ENCODE measurements around the gene TTLL10. TPM values are rescaled to one million over a fixed set of nuclear protein-coding genes. Genes with fewer than 3 reads are reported as not detected.

TTLL10 gene
- total RNA-seq, 3 donors from 2014 or later, result not detected

DNA sequence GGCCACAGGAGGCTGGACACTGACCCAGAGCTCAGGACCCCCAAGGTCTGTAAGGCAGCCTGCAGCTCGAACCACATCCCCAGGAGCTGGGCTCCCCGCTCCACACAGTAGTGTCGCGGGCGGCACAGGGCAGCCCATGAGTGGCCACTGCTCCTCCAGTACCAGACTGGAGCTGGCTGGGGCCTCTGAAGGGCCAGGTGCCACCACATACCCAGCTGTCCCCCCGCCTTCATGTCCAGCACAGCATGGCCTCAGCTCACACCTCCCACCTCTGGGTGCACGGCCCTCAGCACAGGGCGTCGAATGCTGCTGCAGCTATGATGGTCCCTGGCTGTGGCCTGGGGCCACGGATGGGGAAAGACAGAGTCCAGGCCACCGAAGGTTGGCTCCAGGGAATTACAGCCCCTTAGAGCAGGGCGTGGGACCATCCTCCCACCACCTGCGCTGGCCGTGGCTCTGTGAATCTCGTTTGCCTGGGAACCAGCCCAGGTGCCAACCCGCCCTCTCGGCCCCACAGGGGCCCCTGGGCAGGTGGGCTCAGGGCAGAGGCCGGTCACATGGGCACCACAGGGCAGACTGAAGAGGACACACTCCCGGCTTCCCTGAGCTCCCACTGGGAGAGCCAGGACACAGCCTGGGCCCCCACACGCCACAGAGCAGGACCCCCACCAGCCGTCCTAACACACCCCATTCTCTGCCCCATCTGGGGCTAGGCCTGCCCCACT lies 42.4 kb downstream of the TTLL10 start:
- DNase-seq, result no peak
- Mint-ChIP-seq H3K9me3 (no peaks in the 10 kb centered on the region), H3K36me3 (ENCODE audit: insufficient read depth) (peaks cover 26% of the 10 kb centered on the region), H3K4me1 (ENCODE audit: low read depth) (peaks cover 52% of the 10 kb centered on the region), H3K27me3 (ENCODE audit: low read depth) (no peaks in the 10 kb centered on the region), H3K4me3 (peak overlapping the region; percentile 82)
- ATAC-seq, result no peak

DNA sequence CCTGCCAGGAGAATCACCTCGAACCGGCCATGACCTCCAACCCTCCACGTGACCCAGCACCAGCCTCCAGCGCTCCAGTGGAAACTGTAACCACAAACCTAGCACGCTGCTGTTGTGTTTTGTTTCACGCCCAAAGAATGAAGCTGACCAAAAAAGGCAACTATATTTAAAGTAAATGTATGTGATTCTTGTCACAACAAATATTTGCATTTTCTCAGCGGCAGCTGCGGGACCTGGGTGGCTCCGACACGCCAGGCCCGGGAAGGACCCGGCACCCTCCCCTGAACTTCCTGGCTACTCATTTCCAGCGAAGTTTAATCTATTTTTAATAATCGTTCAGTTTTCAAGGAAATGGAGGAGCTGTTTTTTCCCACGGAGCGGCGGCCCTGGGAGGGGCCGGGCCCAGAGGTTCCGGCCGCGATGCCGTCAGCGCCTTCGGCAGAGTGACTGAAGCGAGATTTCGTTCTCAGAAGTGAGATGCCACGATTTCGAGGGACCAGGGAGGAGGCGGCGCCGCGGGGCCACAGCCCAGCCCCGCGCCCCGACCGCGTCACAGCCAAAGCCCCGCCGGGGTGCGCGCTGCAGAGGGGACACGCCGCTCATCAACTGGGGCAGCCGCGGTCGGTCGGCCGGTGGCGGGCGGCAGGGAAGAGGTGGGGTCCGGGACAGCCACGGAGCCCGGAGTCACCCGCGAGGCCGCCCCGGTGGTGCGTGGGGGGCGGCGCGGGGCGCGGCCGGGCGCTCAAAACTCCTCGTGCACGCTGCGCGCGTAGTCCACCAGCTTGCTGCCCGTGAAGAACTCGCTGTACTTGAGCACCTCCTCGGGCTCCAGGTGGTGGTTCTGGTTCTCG lies 43.3 kb downstream of the TTLL10 start:
- no peaks in the 10 kb centered on the region for H3K27me3 Mint-ChIP-seq (ENCODE audit: low read depth)
- DNase-seq (peak; percentile 50), ATAC-seq (peak in 1 of 2 donors; percentile 14)
- peaks cover 26% of the 10 kb centered on the region for H3K36me3 Mint-ChIP-seq (ENCODE audit: insufficient read depth)
- peaks cover 51% of the 10 kb centered on the region for H3K4me1 Mint-ChIP-seq (ENCODE audit: low read depth)
- no peaks in the 10 kb centered on the region for H3K9me3 Mint-ChIP-seq
- peak overlapping the region; percentile 82 for H3K4me3 Mint-ChIP-seq

DNA sequence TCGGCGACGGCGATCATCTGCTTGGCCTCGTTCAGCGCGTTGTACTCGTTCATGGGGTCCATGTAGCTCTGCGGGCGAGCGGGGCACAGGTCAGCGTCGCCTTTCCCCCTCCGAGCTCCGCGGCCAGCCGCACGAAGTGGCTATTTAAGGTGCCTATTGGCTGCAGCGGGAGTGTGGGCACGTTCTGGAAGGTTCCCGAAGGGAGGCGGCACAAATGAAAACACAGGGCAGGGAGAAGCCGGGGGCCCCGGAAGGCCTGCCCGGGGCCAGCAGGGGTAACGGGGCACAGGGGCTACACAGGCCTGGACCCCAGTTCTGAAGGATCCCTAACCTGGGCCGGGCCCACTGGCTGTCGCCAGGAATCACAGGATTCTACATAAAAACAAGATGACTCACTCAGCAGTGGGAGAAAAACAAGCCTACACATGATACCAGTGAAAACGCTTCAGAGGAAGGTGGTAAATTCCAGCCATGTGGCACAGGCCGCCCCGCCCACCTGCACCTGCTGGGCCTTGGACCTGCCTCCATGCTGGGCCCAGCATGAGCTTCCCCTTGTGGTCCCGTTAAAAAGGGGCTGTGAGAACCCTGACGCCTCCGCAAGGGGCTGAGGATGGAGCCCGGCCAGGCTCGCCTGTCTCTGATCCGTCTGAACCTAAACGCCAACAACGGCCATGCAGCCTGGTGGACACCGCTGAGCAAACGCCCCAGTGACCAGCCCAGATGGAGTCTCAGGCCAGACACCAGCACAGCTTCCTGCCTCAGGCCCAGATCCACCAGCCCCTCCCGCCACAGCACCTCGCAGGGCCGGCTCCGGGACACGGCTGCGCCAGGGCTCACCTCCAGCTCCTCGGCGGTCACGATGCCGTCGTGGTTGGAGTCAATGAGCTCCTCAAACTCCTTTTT lies 44.2 kb downstream of the TTLL10 start:
- peak; percentile 4 to 11 for ATAC-seq
- H3K36me3 Mint-ChIP-seq (ENCODE audit: insufficient read depth), result peaks cover 30% of the 10 kb centered on the region
- peak; percentile 60 for DNase-seq
- H3K27me3 Mint-ChIP-seq (ENCODE audit: low read depth), result no peaks in the 10 kb centered on the region
- peaks cover 51% of the 10 kb centered on the region for H3K4me1 Mint-ChIP-seq (ENCODE audit: low read depth)
- no peaks in the 10 kb centered on the region for H3K9me3 Mint-ChIP-seq
- peak overlapping the region; percentile 47 for H3K4me3 Mint-ChIP-seq

DNA sequence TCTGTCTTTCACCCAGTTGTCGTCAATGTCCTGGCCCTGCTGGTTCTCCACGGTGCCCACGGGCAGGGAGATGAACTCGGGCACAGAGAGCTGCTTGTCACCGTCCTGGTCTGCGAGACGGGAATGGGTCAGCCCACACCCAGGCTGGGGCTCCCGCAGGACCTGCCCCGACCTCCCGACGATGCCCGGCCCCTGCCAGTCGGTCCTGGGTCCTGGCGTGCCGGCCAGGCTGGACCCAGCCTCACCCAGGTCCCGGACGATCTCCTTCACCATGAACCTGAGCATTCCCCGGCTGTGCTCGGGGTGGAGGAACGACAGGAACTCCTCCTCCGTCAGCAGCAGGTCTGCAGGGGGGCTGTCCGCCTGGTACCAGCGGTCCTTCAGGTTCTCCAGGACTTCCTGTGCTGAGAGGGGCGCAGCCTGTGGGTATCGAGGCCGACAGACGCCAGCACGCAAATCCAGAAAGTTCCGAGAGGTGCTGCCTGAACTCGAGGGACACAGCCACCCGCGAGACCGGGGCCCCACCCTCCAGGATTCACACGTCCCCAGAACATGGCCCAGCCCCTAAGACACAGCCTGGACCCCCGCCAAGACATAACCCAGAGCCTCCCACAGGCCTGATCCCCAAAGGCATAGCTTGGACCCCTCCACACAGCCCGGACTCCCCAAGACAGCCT lies 45.0 kb downstream of the TTLL10 start:
- Mint-ChIP-seq H3K4me1 (ENCODE audit: low read depth) (peaks cover 55% of the 10 kb centered on the region), H3K27me3 (ENCODE audit: low read depth) (no peaks in the 10 kb centered on the region), H3K36me3 (ENCODE audit: insufficient read depth) (peaks cover 35% of the 10 kb centered on the region), H3K9me3 (no peaks in the 10 kb centered on the region), H3K4me3 (no peak overlapping the region)
- DNase-seq (no peak), ATAC-seq (no peak)

DNA sequence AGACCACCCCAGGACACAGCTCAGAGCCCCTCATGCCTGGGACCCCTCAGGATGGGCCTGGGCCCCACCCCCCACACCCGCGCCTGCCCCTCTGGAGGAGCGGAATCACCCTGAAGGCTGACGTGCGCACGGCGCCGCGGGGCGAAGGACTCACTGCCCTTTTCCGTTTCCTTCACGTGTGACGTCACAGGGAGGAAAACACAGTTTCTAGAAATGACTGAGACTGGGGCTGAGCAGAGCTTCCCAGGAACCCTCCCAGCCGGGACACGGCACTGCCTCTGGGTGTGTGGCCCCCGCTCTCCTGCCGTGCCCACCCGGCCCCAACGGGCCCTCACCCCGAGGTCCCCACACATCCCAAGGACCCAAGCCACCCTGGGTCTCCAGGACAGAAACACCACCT lies 45.7 kb downstream of the TTLL10 start:
- H3K4me1 Mint-ChIP-seq (ENCODE audit: low read depth), result peaks cover 52% of the 10 kb centered on the region
- H3K9me3 Mint-ChIP-seq, result no peaks in the 10 kb centered on the region
- H3K36me3 Mint-ChIP-seq (ENCODE audit: insufficient read depth), result peaks cover 35% of the 10 kb centered on the region
- DNase-seq (peak; percentile 59), ATAC-seq (peak; percentile 17 to 30)
- peak overlapping the region; percentile 42 for H3K4me3 Mint-ChIP-seq
- H3K27me3 Mint-ChIP-seq (ENCODE audit: low read depth), result no peaks in the 10 kb centered on the region

DNA sequence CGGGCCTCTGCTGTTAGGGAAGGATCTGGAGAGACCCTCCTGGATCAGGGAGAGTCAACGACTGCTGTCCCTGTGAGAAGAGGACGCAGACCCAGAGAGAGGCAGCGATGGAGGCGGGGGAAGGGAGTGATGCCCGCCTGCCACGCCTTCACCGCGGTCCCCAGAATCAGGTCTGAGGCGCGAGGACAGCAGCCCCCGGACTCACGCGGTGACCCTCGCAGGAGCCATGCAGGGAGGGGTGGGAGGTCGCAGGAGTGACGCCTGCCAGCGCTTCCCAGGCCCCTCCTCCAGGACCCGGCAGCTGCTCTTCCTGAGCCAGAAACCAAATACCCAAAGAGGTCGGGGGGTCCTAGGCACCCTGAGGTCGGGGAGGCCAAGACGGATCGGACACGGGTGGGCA lies 46.5 kb downstream of the TTLL10 start:
- Mint-ChIP-seq H3K27me3 (ENCODE audit: low read depth) (no peaks in the 10 kb centered on the region), H3K4me1 (ENCODE audit: low read depth) (peaks cover 44% of the 10 kb centered on the region)
- ATAC-seq, result no peak

DNA sequence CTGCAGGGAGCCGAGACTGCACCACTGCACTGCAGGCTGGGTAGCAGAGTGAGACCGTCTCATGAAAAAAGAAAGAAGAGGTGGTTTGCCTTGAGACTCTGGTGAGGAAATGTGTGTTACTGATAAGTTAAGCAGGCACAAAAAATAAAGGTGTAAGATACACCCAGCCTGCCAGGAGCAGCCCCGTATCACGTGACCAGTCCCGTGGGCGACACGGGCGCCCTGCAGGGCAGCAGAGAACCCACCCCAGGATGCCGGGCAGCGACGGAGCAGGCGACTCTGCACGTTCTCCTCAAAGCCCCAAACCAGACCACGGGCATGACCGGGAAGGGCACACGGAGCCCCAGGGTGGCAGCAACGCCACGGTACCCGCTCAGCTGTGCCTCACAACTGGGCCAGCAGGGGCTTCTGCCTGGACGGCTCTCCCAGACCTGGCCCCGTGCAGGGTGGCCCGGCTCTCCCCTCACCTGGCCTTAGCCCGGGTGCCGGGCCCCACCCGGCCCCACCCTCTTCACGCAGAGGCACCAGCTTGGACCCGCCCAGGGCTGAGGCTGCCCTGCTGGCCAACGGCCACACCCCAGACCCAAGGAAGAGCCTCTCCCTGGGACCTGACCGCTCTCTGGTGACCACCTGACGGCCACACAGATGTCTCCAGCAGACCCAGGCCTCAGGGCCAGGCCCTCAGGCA lies 48.4 kb downstream of the TTLL10 start:
- Mint-ChIP-seq H3K27me3 (ENCODE audit: low read depth) (no peaks in the 10 kb centered on the region), H3K4me3 (no peak overlapping the region), H3K4me1 (ENCODE audit: low read depth) (peaks cover 38% of the 10 kb centered on the region), H3K36me3 (ENCODE audit: insufficient read depth) (peaks cover 40% of the 10 kb centered on the region), H3K9me3 (no peaks in the 10 kb centered on the region)
- ATAC-seq (no peak), DNase-seq (no peak)

More for the DNA sequence above, 46.5 kb downstream of the TTLL10 start:
- Mint-ChIP-seq H3K4me3 (no peak overlapping the region), H3K36me3 (ENCODE audit: insufficient read depth) (peaks cover 38% of the 10 kb centered on the region), H3K9me3 (no peaks in the 10 kb centered on the region)
- no peak for DNase-seq

DNA sequence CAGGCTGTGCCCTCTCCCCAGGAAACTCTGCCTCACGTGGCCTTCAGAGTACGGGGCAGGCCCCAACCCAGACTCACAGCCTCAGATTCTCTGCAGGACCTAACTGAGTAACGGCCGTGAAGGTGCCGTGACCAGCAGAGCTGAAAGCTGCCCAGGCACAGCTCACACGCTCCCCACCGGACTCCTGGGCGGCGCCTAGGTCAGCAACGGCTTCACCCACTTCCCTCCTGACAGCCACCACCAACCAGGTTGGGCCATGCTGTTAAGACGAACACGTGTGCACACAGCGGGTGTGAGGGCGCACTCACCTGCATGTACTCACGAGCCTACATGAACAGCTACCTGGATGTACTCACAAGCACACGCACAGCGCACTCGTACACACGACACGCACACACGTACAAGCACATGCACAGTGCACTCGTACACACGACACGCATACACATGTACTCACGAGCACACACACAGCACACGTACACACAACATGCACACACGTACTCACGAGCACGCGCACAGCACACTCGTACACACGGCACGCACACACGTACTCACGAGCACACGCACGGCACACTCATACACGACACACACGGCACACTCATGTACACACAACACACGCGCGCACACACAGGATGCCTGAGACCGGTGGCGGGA lies 49.0 kb downstream of the TTLL10 start:
- Mint-ChIP-seq H3K4me1 (ENCODE audit: low read depth) (peaks cover 35% of the 10 kb centered on the region), H3K27me3 (ENCODE audit: low read depth) (no peaks in the 10 kb centered on the region), H3K4me3 (no peak overlapping the region), H3K9me3 (no peaks in the 10 kb centered on the region), H3K36me3 (ENCODE audit: insufficient read depth) (peaks cover 36% of the 10 kb centered on the region)
- DNase-seq, result no peak
- no peak for ATAC-seq

DNA sequence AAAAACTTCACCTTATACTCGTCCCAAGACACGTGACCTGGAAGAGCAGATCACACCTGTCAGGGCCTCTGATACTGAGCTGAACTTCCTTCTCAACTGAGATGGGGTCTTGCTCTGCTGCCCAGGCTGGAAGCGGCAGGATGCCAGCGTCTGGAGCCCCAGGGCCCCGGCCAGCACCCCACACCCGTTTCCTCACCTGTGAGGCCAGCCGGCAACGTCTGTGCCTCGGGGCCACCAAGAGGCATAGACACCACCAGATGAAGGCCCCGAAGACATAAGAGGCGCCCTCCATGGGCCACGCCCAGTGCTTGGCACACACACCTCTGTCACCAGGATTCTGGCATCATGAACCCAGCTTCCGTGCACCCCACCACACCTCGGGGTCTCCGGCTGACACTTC lies 49.6 kb downstream of the TTLL10 start:
- peaks cover 29% of the 10 kb centered on the region for H3K4me1 Mint-ChIP-seq (ENCODE audit: low read depth)
- no peak overlapping the region for H3K4me3 Mint-ChIP-seq
- DNase-seq (no peak), ATAC-seq (no peak)
- H3K9me3 Mint-ChIP-seq, result no peaks in the 10 kb centered on the region
- peaks cover 30% of the 10 kb centered on the region for H3K36me3 Mint-ChIP-seq (ENCODE audit: insufficient read depth)
- no peaks in the 10 kb centered on the region for H3K27me3 Mint-ChIP-seq (ENCODE audit: low read depth)

DNA sequence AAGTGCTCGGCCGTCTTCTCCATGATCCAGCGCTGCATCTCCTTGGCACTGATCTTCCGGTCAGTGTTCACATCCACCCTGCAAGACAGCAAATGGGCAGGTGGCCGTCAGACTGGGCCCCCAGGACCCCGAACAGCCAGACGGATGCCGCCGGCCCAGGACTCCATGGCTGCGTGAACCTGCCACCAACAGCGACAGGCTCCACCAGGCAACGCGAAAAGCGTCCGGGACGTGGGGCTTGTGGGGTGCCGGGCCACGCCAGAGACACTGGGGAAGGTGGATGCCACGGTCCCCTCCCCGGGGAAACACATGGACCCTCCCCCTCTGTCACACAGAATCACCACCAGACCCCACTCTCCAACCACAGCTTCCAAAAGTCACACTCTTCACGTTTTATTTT lies 50.2 kb downstream of the TTLL10 start:
- Mint-ChIP-seq H3K36me3 (ENCODE audit: insufficient read depth) (peaks cover 29% of the 10 kb centered on the region), H3K4me1 (ENCODE audit: low read depth) (peaks cover 31% of the 10 kb centered on the region), H3K4me3 (no peak overlapping the region), H3K9me3 (no peaks in the 10 kb centered on the region), H3K27me3 (ENCODE audit: low read depth) (no peaks in the 10 kb centered on the region)
- ATAC-seq (no peak), DNase-seq (no peak)

DNA sequence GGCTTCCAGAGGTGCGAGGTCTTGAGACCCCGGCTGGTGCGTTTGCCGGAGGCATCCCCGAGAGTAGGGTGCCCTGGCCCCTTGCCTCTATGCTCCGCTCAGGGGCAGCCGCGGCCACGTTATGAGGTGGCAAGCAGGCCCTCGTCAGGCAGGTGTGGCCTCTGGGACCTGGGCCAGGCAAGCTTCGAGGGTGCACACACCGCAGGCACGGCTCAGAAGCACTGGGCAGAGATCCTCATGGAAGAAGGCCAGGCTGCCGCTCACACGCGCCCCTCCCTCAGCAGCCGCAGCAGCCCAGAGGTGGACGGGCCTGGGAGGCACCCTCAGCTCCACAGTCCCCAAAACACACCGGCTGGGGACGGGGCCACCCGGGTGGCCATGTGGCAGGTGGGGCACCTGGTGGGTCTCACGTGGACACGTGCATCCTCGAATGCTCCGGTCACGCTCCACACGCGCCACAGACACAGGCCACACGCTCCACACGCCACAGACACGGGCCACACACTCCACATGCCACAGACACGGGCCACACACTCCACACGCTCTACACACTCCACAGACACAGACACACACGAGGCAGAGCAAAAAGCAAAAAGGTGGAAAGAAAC lies 51.7 kb downstream of the TTLL10 start:
- H3K36me3 Mint-ChIP-seq (ENCODE audit: insufficient read depth), result peaks cover 31% of the 10 kb centered on the region
- no peak for DNase-seq
- H3K4me3 Mint-ChIP-seq, result no peak overlapping the region
- ATAC-seq, result no peak
- no peaks in the 10 kb centered on the region for H3K27me3 Mint-ChIP-seq (ENCODE audit: low read depth)
- no peaks in the 10 kb centered on the region for H3K9me3 Mint-ChIP-seq
- peaks cover 33% of the 10 kb centered on the region for H3K4me1 Mint-ChIP-seq (ENCODE audit: low read depth)

DNA sequence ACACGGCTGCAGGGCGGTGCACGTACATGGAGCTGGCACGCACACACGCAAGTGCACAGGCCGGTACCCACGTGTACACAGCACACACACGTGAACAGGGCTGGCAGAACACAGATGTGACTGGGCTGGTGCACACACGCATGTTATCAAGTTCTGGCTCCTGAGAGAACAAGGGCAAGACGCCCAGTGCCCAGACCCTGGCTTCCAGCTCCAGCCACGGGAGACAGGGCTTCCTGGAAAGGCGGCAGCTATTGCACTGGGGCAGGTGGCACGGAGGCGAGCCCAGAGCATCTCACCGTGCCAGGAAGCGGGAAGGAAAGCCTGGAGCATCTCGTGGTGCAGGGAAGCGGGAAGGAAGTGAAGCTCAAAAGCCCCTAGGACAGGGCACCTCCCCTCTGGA lies 52.2 kb downstream of the TTLL10 start:
- Mint-ChIP-seq H3K4me1 (ENCODE audit: low read depth) (peaks cover 33% of the 10 kb centered on the region), H3K36me3 (ENCODE audit: insufficient read depth) (peaks cover 28% of the 10 kb centered on the region), H3K4me3 (no peak overlapping the region), H3K9me3 (no peaks in the 10 kb centered on the region), H3K27me3 (ENCODE audit: low read depth) (no peaks in the 10 kb centered on the region)
- ATAC-seq (no peak), DNase-seq (no peak)
